ENCODE data around the gene U2AF2. TPM values are rescaled to one million over a fixed set of nuclear protein-coding genes. Genes with fewer than 3 reads are reported as not detected.

U2AF2 gene
- total and polyA plus RNA-seq, 9 of the 15 experiments (the other 6 are each of a cell fraction or from before 2014, with no cell fraction given): 3.0 to 331 (median 157) TPM

DNA sequence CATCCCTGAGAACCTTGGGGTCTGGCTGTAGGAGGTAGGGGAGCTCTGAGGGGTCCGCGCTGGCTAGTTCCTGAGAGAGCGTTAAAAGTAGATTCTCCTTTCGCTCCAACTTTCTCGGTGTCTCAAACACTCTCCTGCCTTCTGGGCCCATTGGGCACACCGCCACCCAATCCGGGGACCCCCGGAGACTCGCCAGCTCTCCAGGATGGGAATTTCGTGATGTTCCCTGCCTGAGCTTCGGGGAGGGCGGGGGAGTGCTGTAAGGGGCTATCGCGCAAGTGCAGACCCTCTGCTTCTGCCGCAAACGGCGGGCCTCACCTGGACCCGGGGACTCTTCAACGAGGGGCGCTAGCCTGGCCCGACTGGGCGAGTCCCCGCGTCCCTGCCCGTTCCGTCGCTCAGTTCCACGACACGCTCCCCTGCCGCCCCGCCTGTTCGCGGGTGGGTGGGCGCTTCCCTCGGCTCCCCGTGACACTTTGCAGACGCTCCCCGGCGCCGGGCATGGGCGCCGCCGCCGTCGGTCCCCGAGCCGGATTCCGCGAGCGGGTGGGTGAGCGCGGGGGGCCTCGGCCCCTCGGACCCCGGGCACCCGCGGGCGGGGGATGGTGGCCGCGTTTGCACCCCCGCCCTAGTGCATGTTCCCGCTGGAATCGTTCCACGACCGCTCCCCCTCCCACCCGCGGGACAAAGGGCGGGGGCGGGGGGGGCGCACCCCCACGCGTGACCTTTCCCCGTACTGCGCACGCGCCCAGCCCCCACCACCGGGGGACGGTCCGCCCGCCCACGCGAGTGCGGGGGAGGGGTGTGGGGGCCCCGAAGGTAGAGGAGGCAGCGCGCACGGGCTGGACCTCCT lies 6.9 kb upstream of the U2AF2 start, which contains the start of gene CCDC106 (continued):
- TF ChIP-seq, protein P1, sequence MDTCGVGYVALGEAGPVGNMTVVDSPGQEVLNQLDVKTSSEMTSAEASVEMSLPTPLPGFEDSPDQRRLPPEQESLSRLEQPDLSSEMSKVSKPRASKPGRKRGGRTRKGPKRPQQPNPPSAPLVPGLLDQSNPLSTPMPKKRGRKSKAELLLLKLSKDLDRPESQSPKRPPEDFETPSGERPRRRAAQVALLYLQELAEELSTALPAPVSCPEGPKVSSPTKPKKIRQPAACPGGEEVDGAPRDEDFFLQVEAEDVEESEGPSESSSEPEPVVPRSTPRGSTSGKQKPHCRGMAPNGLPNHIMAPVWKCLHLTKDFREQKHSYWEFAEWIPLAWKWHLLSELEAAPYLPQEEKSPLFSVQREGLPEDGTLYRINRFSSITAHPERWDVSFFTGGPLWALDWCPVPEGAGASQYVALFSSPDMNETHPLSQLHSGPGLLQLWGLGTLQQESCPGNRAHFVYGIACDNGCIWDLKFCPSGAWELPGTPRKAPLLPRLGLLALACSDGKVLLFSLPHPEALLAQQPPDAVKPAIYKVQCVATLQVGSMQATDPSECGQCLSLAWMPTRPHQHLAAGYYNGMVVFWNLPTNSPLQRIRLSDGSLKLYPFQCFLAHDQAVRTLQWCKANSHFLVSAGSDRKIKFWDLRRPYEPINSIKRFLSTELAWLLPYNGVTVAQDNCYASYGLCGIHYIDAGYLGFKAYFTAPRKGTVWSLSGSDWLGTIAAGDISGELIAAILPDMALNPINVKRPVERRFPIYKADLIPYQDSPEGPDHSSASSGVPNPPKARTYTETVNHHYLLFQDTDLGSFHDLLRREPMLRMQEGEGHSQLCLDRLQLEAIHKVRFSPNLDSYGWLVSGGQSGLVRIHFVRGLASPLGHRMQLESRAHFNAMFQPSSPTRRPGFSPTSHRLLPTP (IDR thresholded peaks at IDR 0.05; ENCODE audit: borderline replicate concordance, extremely low read depth, insufficient read length): no peak
- no peak for TF ChIP-seq NCOA6 (IDR thresholded peaks at IDR 0.05)
- no peak for TF ChIP-seq NFE2 (IDR thresholded peaks at IDR 0.05; ENCODE audit: low read depth)
- peak; percentile 45 to 87; a peak in 1 of 4 replicates for TF ChIP-seq HDAC1 (IDR thresholded peaks at IDR 0.05)
- TF ChIP-seq NR1H2 (CRISPR knock-in tag; IDR thresholded peaks at IDR 0.05): no peak
- TF ChIP-seq, protein P2, sequence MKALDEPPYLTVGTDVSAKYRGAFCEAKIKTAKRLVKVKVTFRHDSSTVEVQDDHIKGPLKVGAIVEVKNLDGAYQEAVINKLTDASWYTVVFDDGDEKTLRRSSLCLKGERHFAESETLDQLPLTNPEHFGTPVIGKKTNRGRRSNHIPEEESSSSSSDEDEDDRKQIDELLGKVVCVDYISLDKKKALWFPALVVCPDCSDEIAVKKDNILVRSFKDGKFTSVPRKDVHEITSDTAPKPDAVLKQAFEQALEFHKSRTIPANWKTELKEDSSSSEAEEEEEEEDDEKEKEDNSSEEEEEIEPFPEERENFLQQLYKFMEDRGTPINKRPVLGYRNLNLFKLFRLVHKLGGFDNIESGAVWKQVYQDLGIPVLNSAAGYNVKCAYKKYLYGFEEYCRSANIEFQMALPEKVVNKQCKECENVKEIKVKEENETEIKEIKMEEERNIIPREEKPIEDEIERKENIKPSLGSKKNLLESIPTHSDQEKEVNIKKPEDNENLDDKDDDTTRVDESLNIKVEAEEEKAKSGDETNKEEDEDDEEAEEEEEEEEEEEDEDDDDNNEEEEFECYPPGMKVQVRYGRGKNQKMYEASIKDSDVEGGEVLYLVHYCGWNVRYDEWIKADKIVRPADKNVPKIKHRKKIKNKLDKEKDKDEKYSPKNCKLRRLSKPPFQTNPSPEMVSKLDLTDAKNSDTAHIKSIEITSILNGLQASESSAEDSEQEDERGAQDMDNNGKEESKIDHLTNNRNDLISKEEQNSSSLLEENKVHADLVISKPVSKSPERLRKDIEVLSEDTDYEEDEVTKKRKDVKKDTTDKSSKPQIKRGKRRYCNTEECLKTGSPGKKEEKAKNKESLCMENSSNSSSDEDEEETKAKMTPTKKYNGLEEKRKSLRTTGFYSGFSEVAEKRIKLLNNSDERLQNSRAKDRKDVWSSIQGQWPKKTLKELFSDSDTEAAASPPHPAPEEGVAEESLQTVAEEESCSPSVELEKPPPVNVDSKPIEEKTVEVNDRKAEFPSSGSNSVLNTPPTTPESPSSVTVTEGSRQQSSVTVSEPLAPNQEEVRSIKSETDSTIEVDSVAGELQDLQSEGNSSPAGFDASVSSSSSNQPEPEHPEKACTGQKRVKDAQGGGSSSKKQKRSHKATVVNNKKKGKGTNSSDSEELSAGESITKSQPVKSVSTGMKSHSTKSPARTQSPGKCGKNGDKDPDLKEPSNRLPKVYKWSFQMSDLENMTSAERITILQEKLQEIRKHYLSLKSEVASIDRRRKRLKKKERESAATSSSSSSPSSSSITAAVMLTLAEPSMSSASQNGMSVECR (CRISPR knock-in tag; IDR thresholded peaks at IDR 0.05): peak; percentile 47; the same call in 1 of the 2 replicates
- TF ChIP-seq PHF20 (IDR thresholded peaks at IDR 0.05; ENCODE audit: partially characterized antibody): no peak
- TF ChIP-seq STAG1 (CRISPR knock-in tag; IDR thresholded peaks at IDR 0.05; ENCODE audit: borderline replicate concordance): no peak
- TF ChIP-seq NR2C2 (CRISPR knock-in tag; IDR thresholded peaks at IDR 0.05): peak; percentile 44; the same call in 1 of the 2 replicates
- TF ChIP-seq NR2C2 (tag; IDR thresholded peaks at IDR 0.05): peak; percentile 91
- TF ChIP-seq, protein P3, sequence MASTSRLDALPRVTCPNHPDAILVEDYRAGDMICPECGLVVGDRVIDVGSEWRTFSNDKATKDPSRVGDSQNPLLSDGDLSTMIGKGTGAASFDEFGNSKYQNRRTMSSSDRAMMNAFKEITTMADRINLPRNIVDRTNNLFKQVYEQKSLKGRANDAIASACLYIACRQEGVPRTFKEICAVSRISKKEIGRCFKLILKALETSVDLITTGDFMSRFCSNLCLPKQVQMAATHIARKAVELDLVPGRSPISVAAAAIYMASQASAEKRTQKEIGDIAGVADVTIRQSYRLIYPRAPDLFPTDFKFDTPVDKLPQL (IDR thresholded peaks at IDR 0.05; ENCODE audit: extremely low read depth, insufficient read length): no peak
- TF ChIP-seq ZBTB7A (IDR thresholded peaks at IDR 0.05; ENCODE audit: borderline replicate concordance, control insufficient read depth, low read depth, low read length): peak; percentile 77
- TF ChIP-seq SRF (CRISPR knock-in tag; IDR thresholded peaks at IDR 0.05): 0 out of 4 replicates have a peak, but pooled peaks of 1 of the 2 experiments have one; percentile 23
- no peak for TF ChIP-seq TSC22D4 (tag; IDR thresholded peaks at IDR 0.05)
- peak; percentile 58 for TF ChIP-seq MTA2 (IDR thresholded peaks at IDR 0.05; ENCODE audit: low read depth)
- no peak for TF ChIP-seq KDM1A (IDR thresholded peaks at IDR 0.05)
- TF ChIP-seq TAF1 (IDR thresholded peaks at IDR 0.05; ENCODE audit: control insufficient read depth, extremely low read depth, insufficient read depth, low read length, severe bottlenecking): no peak
- no peak for TF ChIP-seq ARID2 (IDR thresholded peaks at IDR 0.05)
- TF ChIP-seq ZNF780A (CRISPR knock-in tag; IDR thresholded peaks at IDR 0.05): no peak
- TF ChIP-seq JUNB (CRISPR knock-in tag; conservative IDR thresholded peaks at IDR 0.05): no peak

All from K562 (cell line).